Esophagus squamous epithelium (tissue), 4 donors: ENCODE results near the gene GRK1.

Source experiments
- CTCF ChIP-seq, 6 experiments: fragments of 450-650 bp in 4 of 6; fragments of 200-600 bp in 2 of 6; sonication (generic) in 2 of 6; IDR thresholded peaks; one replicate each; pipeline ENCODE4 v1.5.1; 2016 to 2019; ENCODE audit warnings: antibody characterized with exemption in 6 of 6, mild to moderate bottlenecking in 4 of 6, moderate library complexity in 4 of 6
- POLR2A ChIP-seq, 4 donors: fragments of 450-650 bp; IDR thresholded peaks; one replicate each; pipeline ENCODE4 v1.6.1; 2017; ENCODE audit warnings: antibody characterized with exemption in 4 of 4, mild to moderate bottlenecking in 4 of 4, moderate library complexity in 3 of 4

- TF ChIP-seq CTCF (IDR thresholded peaks at IDR 0.05): no peak
- TF ChIP-seq POLR2A (IDR thresholded peaks at IDR 0.05): no peak
These were observed 39.9 kb upstream of the GRK1 start for GRCh38 chr13:113627136-113627535.
